SKM-1 (cell line): ENCODE results near the gene TLK1.
A peak's percentile ranks its signal among the peaks of the same experiment; 100 is the strongest.

Experiments used
- DNase-seq: peaks from one replicate; lab custom pipeline; 2025; ENCODE audit not compliant: unreplicated experiment; lab: John Stamatoyannopoulos, UW

TLK1 gene

GRCh38 chr2:171160119-171160955 lies at the start of gene TLK1:
Gene TLK1 (minus strand): TSS chr2:171160893. CDS start chr2:171160428, 465 bp downstream.
- peak; percentile 75 for DNase-seq

- DNase-seq: no peak
These were observed 49.6 kb upstream of the TLK1 start for GRCh38 chr2:171210216-171210863.

- no peak for DNase-seq
These were observed 48.0 kb upstream of the TLK1 start for GRCh38 chr2:171208657-171209056.

GRCh38 chr2:171206422-171207115 lies 45.9 kb upstream of the TLK1 start:
- DNase-seq: no peak

- DNase-seq: no peak
These were observed 44.9 kb upstream of the TLK1 start for GRCh38 chr2:171205551-171205950.

- DNase-seq: no peak
These were observed 41.1 kb upstream of the TLK1 start for GRCh38 chr2:171201767-171202166.

- no peak for DNase-seq
These were observed 40.6 kb upstream of the TLK1 start for GRCh38 chr2:171201271-171201670.

GRCh38 chr2:171200469-171200868 lies 39.8 kb upstream of the TLK1 start:
- DNase-seq: no peak

- no peak for DNase-seq
These were observed 30.3 kb upstream of the TLK1 start for GRCh38 chr2:171191021-171191420.

GRCh38 chr2:171187819-171188218 lies 27.1 kb upstream of the TLK1 start:
- DNase-seq: no peak

GRCh38 chr2:171187177-171187576 lies 26.5 kb upstream of the TLK1 start:
- DNase-seq: no peak

- DNase-seq: no peak
These were observed 25.2 kb upstream of the TLK1 start for GRCh38 chr2:171185941-171186340.

GRCh38 chr2:171185165-171185818 lies 24.6 kb upstream of the TLK1 start:
- no peak for DNase-seq

GRCh38 chr2:171181064-171182049 lies 20.7 kb upstream of the TLK1 start:
- no peak for DNase-seq

- DNase-seq: no peak
These were observed 19.7 kb upstream of the TLK1 start for GRCh38 chr2:171180229-171180930.

- DNase-seq: no peak
These were observed 18.3 kb upstream of the TLK1 start for GRCh38 chr2:171178993-171179392.

- no peak for DNase-seq
These were observed 15.8 kb upstream of the TLK1 start for GRCh38 chr2:171176516-171176915.

GRCh38 chr2:171174075-171174474 lies 13.4 kb upstream of the TLK1 start:
- no peak for DNase-seq

GRCh38 chr2:171173087-171173486 lies 12.4 kb upstream of the TLK1 start:
- no peak for DNase-seq

- no peak for DNase-seq
These were observed 11.1 kb upstream of the TLK1 start for GRCh38 chr2:171171808-171172207.
